ENCODE measurements around the gene CAPZA2. TPM values are rescaled to one million over a fixed set of nuclear protein-coding genes. Genes with fewer than 3 reads are reported as not detected.
"Not testable (repeated sequence)": the region's sequence is repeated elsewhere in the genome, so short reads cannot be mapped to it uniquely, and the experiment has no call there.

Gene CAPZA2
- polyA plus RNA-seq, 1 experiment = 188 TPM

DNA sequence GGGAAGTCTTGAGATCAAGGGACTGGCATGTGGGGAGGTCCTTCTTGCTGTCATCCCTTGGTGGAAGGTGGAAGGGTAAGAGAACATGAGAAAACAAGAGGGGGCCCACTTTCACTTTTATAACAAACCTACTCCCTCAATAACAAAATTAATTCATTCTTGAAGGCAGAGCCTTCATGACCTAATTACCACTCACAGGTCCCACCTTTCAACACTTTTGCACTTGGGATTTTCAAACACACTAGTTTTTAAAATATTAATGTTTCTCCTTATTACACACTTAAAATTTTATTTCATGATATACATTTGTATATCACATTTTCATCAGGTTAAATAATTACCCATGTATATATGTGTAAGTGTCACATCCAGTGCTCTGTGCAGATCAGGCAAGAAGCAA, 93.0 kb downstream of the CAPZA2 start:
- Histone ChIP-seq H3K4me3 (ENCODE audit: low read depth, low read length) (peak overlapping the region; percentile 64), H3K9me3 (ENCODE audit: control insufficient read depth, insufficient read depth, low read length) (no peaks in the 10 kb centered on the region), H3K27ac (ENCODE audit: low read depth, low read length) (no peak overlapping the region), H3K27me3 (ENCODE audit: control insufficient read depth, insufficient read depth, low read length) (no peaks in the 10 kb centered on the region)
- CTCF ChIA-PET = no interaction called here
- POLR2A ChIA-PET = no interaction called here
- DNase-seq (ENCODE audit: low read depth, low spot score) = no peak
- TF ChIP-seq, protein P1, sequence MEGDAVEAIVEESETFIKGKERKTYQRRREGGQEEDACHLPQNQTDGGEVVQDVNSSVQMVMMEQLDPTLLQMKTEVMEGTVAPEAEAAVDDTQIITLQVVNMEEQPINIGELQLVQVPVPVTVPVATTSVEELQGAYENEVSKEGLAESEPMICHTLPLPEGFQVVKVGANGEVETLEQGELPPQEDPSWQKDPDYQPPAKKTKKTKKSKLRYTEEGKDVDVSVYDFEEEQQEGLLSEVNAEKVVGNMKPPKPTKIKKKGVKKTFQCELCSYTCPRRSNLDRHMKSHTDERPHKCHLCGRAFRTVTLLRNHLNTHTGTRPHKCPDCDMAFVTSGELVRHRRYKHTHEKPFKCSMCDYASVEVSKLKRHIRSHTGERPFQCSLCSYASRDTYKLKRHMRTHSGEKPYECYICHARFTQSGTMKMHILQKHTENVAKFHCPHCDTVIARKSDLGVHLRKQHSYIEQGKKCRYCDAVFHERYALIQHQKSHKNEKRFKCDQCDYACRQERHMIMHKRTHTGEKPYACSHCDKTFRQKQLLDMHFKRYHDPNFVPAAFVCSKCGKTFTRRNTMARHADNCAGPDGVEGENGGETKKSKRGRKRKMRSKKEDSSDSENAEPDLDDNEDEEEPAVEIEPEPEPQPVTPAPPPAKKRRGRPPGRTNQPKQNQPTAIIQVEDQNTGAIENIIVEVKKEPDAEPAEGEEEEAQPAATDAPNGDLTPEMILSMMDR (IDR thresholded peaks at IDR 0.05; ENCODE audit: low read depth, low read length) = no peak

DNA sequence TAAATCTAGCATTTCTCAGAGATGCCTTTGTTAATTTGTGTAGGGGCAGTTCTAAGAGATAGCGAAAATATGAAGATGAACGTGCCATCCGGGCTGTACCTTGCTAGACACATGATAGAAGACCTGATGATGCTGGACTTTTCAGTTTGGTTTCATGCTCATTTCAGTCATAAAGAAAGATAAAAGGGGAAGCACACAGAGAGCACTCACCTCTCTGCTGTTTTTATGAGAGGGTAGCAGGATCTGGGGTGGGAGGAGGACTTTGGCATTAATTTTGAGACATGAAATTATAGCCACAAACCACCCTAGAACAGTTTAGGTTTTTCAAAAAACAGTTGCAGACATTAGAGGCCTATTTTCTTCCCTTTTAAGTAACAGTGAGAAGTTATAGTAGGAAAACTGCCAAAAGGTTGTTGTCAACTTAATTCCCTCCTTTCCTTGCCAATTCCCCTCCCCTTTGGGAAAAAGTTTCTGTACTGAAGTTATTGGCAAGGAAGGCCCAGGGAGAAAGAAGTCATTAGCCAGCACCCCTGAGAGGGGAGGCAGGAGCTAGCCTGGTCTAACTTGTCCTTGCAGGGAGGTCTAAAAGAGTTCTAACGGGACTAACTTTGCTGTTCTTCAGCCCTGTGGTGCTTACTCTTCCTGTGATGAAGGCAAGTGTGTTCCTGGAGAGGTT, 93.6 kb downstream of the CAPZA2 start:
- TF ChIP-seq, protein P1 (IDR thresholded peaks at IDR 0.05; ENCODE audit: low read depth, low read length) = no peak
- CTCF ChIA-PET = interaction anchor here (1.1 to 1.7 kb wide), 5 partner anchors 13 to 172 kb away, joined by 3 to 15 read pairs (median 4); no protein-coding TSS in a partner anchor
- no peaks in the 10 kb centered on the region for H3K27me3 ChIP-seq (ENCODE audit: control insufficient read depth, insufficient read depth, low read length)
- peak overlapping the region; percentile 12 for H3K4me3 ChIP-seq (ENCODE audit: low read depth, low read length)
- no peak overlapping the region for H3K27ac ChIP-seq (ENCODE audit: low read depth, low read length)
- no peak for DNase-seq (ENCODE audit: low read depth, low spot score)
- H3K9me3 ChIP-seq (ENCODE audit: control insufficient read depth, insufficient read depth, low read length) = no peaks in the 10 kb centered on the region
- POLR2A ChIA-PET = no interaction called here

DNA sequence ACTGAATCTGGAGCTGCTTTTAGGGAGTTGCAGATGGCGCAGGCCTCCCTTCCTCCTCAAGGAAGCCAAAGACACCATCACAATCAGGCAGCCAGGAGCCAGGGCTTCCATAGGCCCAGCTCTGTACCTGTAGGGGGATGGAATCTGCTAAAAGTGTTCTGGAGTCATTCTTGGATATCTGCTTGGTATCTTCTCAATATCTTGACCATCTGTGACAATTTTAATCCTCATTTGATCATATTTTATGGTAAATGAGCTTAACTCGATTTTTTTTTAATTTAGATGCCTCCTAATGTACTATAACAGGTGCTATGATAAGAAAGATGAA, 94.1 kb downstream of the CAPZA2 start:
- ChIA-PET CTCF (interaction anchor here (1.1 to 1.7 kb wide), 5 partner anchors 13 to 171 kb away, joined by 3 to 15 read pairs (median 4); no protein-coding TSS in a partner anchor), POLR2A (no interaction called here)
- Histone ChIP-seq H3K27ac (ENCODE audit: low read depth, low read length) (no peak overlapping the region), H3K9me3 (ENCODE audit: control insufficient read depth, insufficient read depth, low read length) (no peaks in the 10 kb centered on the region), H3K27me3 (ENCODE audit: control insufficient read depth, insufficient read depth, low read length) (no peaks in the 10 kb centered on the region), H3K4me3 (ENCODE audit: low read depth, low read length) (no peak overlapping the region)
- no peak for DNase-seq (ENCODE audit: low read depth, low spot score)
- TF ChIP-seq, protein P1 (IDR thresholded peaks at IDR 0.05; ENCODE audit: low read depth, low read length) = no peak

DNA sequence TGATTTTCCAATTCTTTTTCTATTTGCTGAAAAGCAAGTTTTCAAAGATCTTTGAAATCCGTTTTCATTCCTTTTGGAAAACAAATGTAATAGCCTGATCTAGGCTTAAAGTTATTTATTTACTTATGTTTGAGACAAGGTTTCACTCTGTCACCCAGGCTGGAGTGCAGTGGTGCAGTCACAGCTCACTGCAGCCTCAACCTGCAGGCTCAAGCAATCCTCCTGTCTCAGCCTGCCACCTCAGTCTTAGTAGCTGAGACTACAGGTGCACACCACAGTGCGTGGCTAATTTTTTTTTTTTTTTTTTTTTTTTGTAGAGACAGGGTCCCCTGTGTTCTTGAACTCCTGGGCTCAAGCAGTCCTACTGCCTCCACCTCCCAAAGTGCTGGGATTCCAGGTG, 95.5 kb downstream of the CAPZA2 start:
- H3K27me3 ChIP-seq (ENCODE audit: control insufficient read depth, insufficient read depth, low read length) = no peaks in the 10 kb centered on the region
- POLR2A ChIA-PET = interaction anchor here (0.7 kb wide), 1 partner anchor 92 kb away, joined by 9 read pairs; no protein-coding TSS in a partner anchor
- TF ChIP-seq, protein P1 (IDR thresholded peaks at IDR 0.05; ENCODE audit: low read depth, low read length) = no peak
- H3K9me3 ChIP-seq (ENCODE audit: control insufficient read depth, insufficient read depth, low read length) = no peaks in the 10 kb centered on the region
- no peak overlapping the region for H3K27ac ChIP-seq (ENCODE audit: low read depth, low read length)
- CTCF ChIA-PET = interaction anchor here (0.7 to 1.7 kb wide), 5 partner anchors 17 to 170 kb away, joined by 3 to 8 read pairs (median 4); no protein-coding TSS in a partner anchor
- no peak overlapping the region for H3K4me3 ChIP-seq (ENCODE audit: low read depth, low read length)
- no peak for DNase-seq (ENCODE audit: low read depth, low spot score)

DNA sequence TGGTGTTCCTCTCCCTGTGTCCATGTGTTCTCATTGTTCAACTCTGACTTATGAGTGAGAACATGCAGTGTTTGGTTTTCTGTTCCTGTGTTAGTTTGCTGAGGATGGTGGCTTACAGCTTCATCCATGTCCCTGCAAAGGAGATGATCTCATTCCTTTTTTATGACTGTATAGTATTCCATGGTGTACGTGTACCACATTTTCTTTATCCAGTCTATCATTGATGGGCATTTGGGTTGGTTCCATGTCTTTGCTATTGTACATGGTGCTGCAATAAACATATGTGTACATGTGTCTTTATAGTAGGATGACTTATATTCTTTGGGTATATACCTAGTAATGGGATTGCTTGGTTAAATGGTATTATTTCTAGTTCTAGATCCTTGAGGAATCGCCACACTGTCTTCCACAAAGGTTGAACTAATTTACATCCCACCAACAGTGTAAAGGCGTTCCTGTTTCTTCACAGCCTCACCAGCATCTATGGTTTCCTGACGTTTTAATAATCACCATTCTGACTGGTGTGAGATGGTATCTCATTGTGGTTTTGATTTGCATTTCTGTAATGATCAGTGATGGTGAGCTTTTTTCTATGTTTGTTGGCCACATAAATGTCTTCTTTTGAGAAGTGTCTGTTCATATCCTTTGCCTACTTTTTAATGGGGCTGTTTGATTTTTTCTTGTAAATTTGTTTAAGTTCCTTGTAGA, 99.7 kb downstream of the CAPZA2 start:
- DNase-seq (ENCODE audit: low read depth, low spot score); H3K9me3 ChIP-seq (ENCODE audit: control insufficient read depth, insufficient read depth, low read length); H3K27ac ChIP-seq (ENCODE audit: low read depth, low read length); POLR2A ChIA-PET; H3K27me3 ChIP-seq (ENCODE audit: control insufficient read depth, insufficient read depth, low read length); H3K4me3 ChIP-seq (ENCODE audit: low read depth, low read length): not testable (repeated sequence)
- CTCF ChIA-PET = interaction anchor here (1.3 kb wide), 1 partner anchor 26 kb away, joined by 5 read pairs; no protein-coding TSS in a partner anchor
